AG09309 (cell line): ENCODE data around the gene ZBED4.

Experiments used
- DNase-seq: peaks from one replicate; pipeline ENCODE4 v3.0.0-alpha.2; 2010; ENCODE audit warnings: low read depth
- H3K4me3 ChIP-seq: 2 replicates; pipeline ENCODE4 v1.5.1; 2011; ENCODE audit warnings: mild to moderate bottlenecking, low read depth, low read length, moderate library complexity; ENCODE audit not compliant: control insufficient read depth
- TF ChIP-seq, protein P1 (sequence below): IDR thresholded peaks from 2 replicates; pipeline ENCODE4 v1.5.1; 2011; ENCODE audit warnings: mild to moderate bottlenecking, low read depth, low read length, inconsistent platforms; ENCODE audit not compliant: insufficient read depth, control insufficient read depth; ENCODE audit errors: missing control alignments

The ZBED4 gene

DNA sequence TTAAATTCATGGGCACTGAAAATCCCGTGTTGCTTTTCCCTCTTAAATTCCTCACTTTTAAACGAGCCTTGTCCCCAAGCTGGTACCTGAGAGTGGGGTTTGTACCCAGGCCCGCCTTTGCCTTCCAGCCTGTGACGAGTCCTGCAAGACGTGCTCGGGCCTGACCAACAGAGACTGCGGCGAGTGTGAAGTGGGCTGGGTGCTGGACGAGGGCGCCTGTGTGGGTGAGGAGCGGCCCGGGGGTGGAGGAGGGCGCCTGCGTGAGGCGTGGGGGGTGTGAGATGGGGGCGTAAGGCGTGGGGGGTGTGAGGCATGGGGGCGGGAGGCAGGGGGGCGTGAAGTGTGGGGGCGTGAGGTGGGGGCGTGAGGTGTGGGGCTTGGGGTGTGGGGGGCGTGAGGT, 68.8 kb downstream of the ZBED4 start:
- no peak for DNase-seq
- TF ChIP-seq, protein P1, sequence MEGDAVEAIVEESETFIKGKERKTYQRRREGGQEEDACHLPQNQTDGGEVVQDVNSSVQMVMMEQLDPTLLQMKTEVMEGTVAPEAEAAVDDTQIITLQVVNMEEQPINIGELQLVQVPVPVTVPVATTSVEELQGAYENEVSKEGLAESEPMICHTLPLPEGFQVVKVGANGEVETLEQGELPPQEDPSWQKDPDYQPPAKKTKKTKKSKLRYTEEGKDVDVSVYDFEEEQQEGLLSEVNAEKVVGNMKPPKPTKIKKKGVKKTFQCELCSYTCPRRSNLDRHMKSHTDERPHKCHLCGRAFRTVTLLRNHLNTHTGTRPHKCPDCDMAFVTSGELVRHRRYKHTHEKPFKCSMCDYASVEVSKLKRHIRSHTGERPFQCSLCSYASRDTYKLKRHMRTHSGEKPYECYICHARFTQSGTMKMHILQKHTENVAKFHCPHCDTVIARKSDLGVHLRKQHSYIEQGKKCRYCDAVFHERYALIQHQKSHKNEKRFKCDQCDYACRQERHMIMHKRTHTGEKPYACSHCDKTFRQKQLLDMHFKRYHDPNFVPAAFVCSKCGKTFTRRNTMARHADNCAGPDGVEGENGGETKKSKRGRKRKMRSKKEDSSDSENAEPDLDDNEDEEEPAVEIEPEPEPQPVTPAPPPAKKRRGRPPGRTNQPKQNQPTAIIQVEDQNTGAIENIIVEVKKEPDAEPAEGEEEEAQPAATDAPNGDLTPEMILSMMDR: no peak
- no peak overlapping the region for H3K4me3 ChIP-seq

DNA sequence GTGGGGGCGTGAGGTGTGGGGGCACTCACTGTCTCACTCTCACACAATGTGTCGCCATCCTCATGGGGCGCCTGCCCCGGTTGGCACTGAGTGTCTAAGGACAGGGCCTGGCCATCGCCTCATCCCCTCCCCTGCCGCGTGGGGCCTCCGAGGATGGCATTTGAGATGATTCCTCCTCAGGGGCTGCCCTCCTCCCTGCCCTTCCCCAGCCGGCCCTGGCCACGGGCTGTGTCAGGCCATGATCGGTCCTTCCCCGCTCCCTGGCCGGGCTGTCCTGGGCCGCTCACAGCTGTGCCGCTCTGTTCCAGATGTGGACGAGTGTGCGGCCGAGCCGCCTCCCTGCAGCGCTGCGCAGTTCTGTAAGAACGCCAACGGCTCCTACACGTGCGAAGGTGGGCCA, 69.3 kb downstream of the ZBED4 start:
- DNase-seq: no peak
- no peak overlapping the region for H3K4me3 ChIP-seq
- TF ChIP-seq, protein P1: no peak

DNA sequence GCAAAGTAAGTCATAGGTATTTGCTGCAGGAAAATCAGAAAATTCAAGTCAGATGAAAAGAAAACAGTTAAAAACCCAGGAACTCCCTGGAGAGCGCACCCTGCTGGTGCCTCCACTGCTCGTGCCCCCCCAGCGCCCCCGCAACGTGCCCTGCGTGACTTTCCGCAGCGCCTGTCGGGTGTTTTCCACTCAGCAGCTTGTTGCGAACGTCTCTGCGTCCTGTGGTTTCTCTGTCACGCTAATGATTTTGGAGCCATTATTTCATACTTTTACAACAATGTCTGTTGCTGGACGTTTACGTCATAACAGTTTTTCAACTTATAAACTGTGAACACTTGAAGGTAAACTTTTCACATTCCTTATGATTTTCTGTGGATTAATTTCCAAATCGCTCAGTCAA, 69.8 kb downstream of the ZBED4 start:
- no peak overlapping the region for H3K4me3 ChIP-seq
- TF ChIP-seq, protein P1: no peak
- DNase-seq: no peak

DNA sequence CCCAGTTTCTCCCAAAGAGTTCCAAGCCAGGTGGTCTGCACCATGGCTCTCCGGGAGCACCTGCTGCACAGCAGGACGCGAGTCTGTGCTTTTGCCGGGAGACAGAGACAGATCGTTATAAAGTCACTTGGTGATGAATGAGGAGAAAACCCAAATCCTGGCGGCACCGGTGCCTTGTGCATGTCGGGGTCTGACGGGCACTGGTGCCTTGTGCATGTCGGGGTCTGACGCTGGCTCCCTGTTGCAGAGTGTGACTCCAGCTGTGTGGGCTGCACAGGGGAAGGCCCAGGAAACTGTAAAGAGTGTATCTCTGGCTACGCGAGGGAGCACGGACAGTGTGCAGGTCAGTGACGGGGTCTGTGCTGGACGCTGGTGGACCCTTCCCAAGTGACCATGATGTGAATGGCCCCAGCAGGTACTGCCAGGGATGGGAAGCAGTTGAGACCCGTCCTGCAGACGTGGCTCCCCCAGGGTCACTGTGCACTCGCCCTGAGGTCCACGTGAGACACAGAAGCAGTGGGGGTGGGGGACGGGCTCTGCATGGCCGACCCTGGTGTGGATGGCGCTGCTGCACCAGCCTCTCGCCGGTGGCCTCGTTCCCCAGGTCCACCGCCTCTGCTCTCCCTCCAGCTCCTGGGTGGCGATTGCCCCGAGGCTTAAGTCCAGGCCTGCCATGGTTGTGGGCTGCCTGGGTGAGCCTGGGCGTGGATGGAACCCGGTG, 70.6 kb downstream of the ZBED4 start:
- DNase-seq: no peak
- TF ChIP-seq, protein P1: no peak
- H3K4me3 ChIP-seq: no peak overlapping the region

DNA sequence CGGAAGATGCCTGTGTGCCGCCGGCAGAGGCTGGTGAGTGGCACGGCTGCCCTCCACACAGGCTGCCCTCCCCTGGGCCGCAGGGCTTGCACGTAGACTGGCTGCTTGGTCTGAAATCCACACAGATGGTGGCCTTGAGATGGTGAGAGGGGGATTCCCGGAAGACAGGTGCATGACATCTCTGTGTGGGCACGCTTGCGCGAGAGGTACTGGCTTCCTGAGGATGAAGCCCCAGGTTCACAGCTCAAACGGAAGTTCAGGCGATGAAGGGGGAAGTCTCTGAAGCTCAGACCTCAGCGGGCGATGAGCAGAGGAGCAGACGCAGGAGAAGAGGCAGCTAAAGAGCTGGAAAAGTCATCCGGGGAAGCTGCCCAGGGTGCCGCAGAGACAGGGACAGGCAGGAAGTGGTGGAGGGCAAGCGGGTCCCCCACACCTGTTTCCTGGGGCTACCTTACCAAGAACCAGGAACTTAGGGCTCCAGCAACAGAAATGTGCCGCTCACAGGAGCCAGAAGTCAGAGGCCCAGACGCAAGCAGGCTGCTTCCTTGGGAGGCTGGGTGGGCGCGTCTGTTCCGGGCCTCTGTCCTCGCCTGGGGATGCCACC, 72.0 kb downstream of the ZBED4 start:
- TF ChIP-seq, protein P1: no peak
- DNase-seq: no peak
- no peak overlapping the region for H3K4me3 ChIP-seq

DNA sequence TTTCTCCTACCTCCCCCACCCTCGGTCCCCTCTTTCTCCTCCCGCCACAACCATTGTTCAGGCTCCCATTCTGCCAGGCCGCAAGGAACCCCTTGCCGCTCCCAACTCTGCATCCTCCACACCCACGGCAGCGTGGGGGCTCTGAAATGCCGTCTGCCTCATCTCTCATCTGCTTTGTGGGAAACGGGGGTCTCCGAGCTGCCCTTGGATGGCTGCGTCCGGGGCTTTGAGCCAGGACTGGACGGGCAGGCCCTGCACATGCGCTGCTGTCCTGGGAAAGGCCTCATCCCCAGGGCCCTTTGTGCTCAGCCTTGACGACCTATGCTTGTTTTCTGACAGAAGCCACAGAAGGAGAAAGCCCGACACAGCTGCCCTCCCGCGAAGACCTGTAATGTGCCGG, 73.3 kb downstream of the ZBED4 start:
- TF ChIP-seq, protein P1: no peak
- no peak overlapping the region for H3K4me3 ChIP-seq
- no peak for DNase-seq
